ENCODE results near the gene NLGN2. TPM values are rescaled to one million over a fixed set of nuclear protein-coding genes. Genes with fewer than 3 reads are reported as not detected.

Gene NLGN2
- polyA plus RNA-seq, 4 donors = 0.22 to 6.1 (median 2.6) TPM

DNA sequence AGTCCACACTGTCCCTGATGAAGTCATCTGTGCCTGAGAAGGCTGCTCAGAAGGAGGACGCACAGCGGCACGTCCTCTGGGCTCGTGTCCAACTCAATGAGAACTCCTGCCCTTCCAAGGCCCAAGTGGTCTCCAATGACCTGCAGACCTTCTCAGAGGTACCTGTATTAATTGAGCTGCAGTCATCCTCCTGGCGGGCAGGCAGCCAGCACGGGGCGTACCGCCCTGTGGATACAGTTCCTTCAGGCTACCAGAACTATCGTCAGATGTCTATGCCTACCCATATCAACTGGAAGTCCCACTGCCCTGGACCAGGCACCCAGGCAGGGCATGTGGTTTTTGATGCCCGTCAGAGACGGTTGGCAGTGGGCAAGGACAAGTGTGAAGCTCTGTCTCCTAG lies 24.7 kb downstream of the NLGN2 start:
- H3K4me3 ChIP-seq (ENCODE audit: low read depth in 1 of 3, low read length in 3 of 3) = no peak overlapping the region
- 90 to 95% (median 94%) methylated on average over 11 of the region's 11 CpGs for WGBS, 3 donors
- FAIRE-seq = no peak

GRCh38 chr17:7435676-7436555 lies 28.3 kb downstream of the NLGN2 start:
- Histone ChIP-seq H3K4me3 (ENCODE audit: low read depth in 1 of 3, low read length in 3 of 3) (peak overlapping the region; percentile 64 to 71 (median 65)), H3K4me1 (ENCODE audit: control insufficient read depth in 3 of 3, insufficient read depth in 2 of 3, low read depth in 1 of 3, low read length in 2 of 3) (peaks cover 0 to 41% (median 4%) of the 10 kb centered on the region in 3 donors), H3K27ac (ENCODE audit: low read depth in 1 of 3, low read length in 2 of 3) (peak overlapping the region; percentile 79 to 93 (median 80)), H3K36me3 (ENCODE audit: control insufficient read depth in 3 of 3, insufficient read depth in 2 of 3, low read depth in 1 of 3, low read length in 3 of 3) (peaks cover 0 to 2% (median 0%) of the 10 kb centered on the region in 3 donors), H3K9me3 (ENCODE audit: control insufficient read depth in 2 of 2, insufficient read depth in 1 of 2, low read depth in 1 of 2, low read length in 1 of 2) (no peaks in the 10 kb centered on the region), H3K27me3 (ENCODE audit: control insufficient read depth in 3 of 3, insufficient read depth in 3 of 3, low read length in 3 of 3) (peaks cover 3 to 50% (median 6%) of the 10 kb centered on the region in 3 donors)
- DNase-seq (peak; percentile 67 to 81), FAIRE-seq (no peak)
- WGBS, 3 donors = 3 to 6% (median 6%) methylated on average over 47 to 49 of the region's 49 CpGs

More for the DNA sequence above, 24.7 kb downstream of the NLGN2 start:
- peaks cover 0 to 19% (median 0%) of the 10 kb centered on the region in 3 donors for H3K27me3 ChIP-seq (ENCODE audit: control insufficient read depth in 3 of 3, insufficient read depth in 3 of 3, low read length in 3 of 3)
- H3K4me1 ChIP-seq (ENCODE audit: control insufficient read depth in 3 of 3, insufficient read depth in 2 of 3, low read depth in 1 of 3, low read length in 2 of 3) = peaks cover 0 to 11% (median 0%) of the 10 kb centered on the region in 3 donors
- no peak for DNase-seq
- no peaks in the 10 kb centered on the region for H3K36me3 ChIP-seq (ENCODE audit: control insufficient read depth in 3 of 3, insufficient read depth in 2 of 3, low read depth in 1 of 3, low read length in 3 of 3)
- H3K27ac ChIP-seq (ENCODE audit: low read depth in 1 of 3, low read length in 2 of 3) = no peak overlapping the region
- H3K9me3 ChIP-seq (ENCODE audit: control insufficient read depth in 2 of 2, insufficient read depth in 1 of 2, low read depth in 1 of 2, low read length in 1 of 2) = no peaks in the 10 kb centered on the region

DNA sequence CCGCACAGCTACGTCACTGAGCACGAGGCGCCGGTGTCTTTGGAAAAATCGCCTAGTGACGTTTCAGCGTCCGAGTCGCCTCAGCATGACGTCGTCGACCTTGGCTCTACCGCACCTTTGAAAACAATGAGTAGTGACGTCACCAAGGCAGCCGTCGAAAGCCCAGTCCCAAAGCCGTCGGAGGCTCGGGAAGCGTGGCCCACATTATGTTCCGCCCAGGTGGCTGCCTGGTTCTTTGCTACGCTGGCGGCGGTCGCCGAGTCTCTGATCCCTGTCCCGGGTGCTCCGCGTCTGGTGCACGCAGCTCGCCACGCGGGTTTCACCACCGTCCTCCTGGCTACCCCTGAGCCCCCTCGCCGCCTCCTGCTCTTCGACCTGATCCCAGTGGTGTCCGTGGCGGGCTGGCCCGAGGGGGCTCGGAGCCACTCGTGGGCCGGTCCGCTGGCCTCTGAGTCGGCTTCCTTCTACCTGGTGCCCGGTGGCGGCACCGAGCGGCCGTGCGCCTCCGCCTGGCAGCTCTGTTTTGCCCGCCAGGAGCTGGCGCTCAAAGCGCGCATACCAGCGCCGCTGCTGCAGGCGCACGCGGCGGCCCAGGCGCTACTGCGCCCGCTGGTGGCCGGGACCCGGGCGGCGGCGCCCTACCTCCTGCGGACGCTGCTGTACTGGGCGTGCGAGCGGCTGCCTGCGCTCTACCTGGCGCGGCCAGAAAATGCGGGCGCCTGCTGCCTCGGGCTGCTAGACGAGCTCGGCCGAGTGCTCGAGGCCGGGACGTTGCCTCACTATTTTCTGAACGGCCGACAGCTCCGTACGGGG lies 29.1 kb downstream of the NLGN2 start:
- H3K27me3 ChIP-seq (ENCODE audit: control insufficient read depth in 3 of 3, insufficient read depth in 3 of 3, low read length in 3 of 3) = peaks cover 3 to 58% (median 6%) of the 10 kb centered on the region in 3 donors
- peak overlapping the region; percentile 79 to 93 (median 83) for H3K27ac ChIP-seq (ENCODE audit: low read depth in 1 of 3, low read length in 2 of 3)
- peak overlapping the region in 2 of 3 donors; percentile 64 to 71 for H3K4me3 ChIP-seq (ENCODE audit: low read depth in 1 of 3, low read length in 3 of 3)
- WGBS, 3 donors = 4 to 7% (median 6%) methylated on average over 87 to 92 of the region's 92 CpGs
- H3K36me3 ChIP-seq (ENCODE audit: control insufficient read depth in 3 of 3, insufficient read depth in 2 of 3, low read depth in 1 of 3, low read length in 3 of 3) = peaks cover 0 to 2% (median 0%) of the 10 kb centered on the region in 3 donors
- peak; percentile 85 to 94 for DNase-seq
- no peak for FAIRE-seq
- H3K9me3 ChIP-seq (ENCODE audit: control insufficient read depth in 2 of 2, insufficient read depth in 1 of 2, low read depth in 1 of 2, low read length in 1 of 2) = no peaks in the 10 kb centered on the region
- H3K4me1 ChIP-seq (ENCODE audit: control insufficient read depth in 3 of 3, insufficient read depth in 2 of 3, low read depth in 1 of 3, low read length in 2 of 3) = peaks cover 0 to 41% (median 4%) of the 10 kb centered on the region in 3 donors

DNA sequence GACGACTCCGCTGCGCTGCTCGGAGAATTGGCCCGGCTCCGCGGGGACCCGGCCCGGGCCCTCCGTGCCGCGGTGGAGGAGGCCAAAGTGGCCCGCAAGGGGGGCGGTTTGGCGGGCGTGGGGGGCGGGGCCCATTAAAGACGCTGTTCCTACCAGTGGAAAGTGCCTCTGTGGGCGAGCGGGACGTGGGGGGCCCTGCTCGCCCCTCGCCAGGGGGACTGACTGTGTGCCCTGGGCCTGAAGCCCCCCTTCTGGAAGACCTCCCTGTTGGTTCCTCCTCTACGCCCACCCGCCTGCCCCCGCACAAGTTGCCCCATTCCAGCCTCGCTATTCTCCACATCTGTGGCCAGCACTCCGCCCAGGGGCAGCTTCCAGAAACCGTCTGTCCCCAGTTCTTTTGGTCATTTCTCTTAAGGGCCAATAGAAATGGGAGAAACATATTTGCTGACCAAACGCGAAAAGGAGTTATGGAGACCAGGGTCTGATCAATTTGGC lies 29.8 kb downstream of the NLGN2 start:
- no peaks in the 10 kb centered on the region for H3K9me3 ChIP-seq (ENCODE audit: control insufficient read depth in 2 of 2, insufficient read depth in 1 of 2, low read depth in 1 of 2, low read length in 1 of 2)
- peaks cover 3 to 65% (median 6%) of the 10 kb centered on the region in 3 donors for H3K27me3 ChIP-seq (ENCODE audit: control insufficient read depth in 3 of 3, insufficient read depth in 3 of 3, low read length in 3 of 3)
- H3K27ac ChIP-seq (ENCODE audit: low read depth in 1 of 3, low read length in 2 of 3) = no peak overlapping the region
- H3K36me3 ChIP-seq (ENCODE audit: control insufficient read depth in 3 of 3, insufficient read depth in 2 of 3, low read depth in 1 of 3, low read length in 3 of 3) = peaks cover 0 to 2% (median 0%) of the 10 kb centered on the region in 3 donors
- 32 to 42% (median 34%) methylated on average over 22 to 31 of the region's 31 CpGs for WGBS, 3 donors
- FAIRE-seq (no peak), DNase-seq (no peak)
- H3K4me3 ChIP-seq (ENCODE audit: low read depth in 1 of 3, low read length in 3 of 3) = peak overlapping the region in 2 of 3 donors; percentile 28 to 71
- peaks cover 0 to 41% (median 4%) of the 10 kb centered on the region in 3 donors for H3K4me1 ChIP-seq (ENCODE audit: control insufficient read depth in 3 of 3, insufficient read depth in 2 of 3, low read depth in 1 of 3, low read length in 2 of 3)

DNA sequence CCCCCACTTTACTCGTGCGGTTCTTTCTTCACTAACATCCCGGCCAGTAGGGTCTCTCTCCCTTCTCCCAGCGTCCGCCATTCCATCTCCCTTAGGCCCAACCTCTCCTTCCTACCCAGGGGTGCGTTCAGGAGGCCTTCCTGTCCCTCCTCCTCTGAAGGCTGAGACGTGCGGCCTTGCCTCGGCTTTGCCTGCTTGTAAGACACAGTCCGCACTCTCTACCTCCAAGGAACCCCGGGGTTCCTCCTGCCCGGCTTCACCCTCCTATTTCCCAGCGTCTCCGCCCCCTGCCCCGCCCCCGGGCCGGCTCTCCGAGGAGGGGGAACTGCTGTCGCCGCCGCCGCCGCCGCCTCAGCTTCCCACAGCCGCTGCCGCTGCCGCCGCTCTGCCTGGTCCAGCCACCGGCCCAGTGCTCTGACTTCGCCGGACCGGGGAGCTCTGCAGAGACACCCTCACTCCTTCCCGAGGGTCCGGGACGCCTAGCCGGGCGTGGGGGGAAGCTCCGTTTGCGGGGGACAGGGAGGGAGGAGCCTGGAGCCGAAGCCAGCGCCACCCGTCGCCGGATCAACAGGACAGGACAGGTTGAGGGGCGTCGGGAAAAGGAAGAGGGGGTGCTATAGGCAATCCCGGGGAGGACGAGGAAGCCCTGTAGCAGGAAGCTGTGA lies 30.4 kb downstream of the NLGN2 start:
- peaks cover 3 to 72% (median 10%) of the 10 kb centered on the region in 3 donors for H3K27me3 ChIP-seq (ENCODE audit: control insufficient read depth in 3 of 3, insufficient read depth in 3 of 3, low read length in 3 of 3)
- DNase-seq (peak; percentile 40 to 71), FAIRE-seq (no peak)
- whole genome bisulfite sequencing, 3 donors = 14 to 17% (median 15%) methylated on average over 42 to 48 of the region's 48 CpGs
- peaks cover 0 to 2% (median 0%) of the 10 kb centered on the region in 3 donors for H3K36me3 ChIP-seq (ENCODE audit: control insufficient read depth in 3 of 3, insufficient read depth in 2 of 3, low read depth in 1 of 3, low read length in 3 of 3)
- H3K4me3 ChIP-seq (ENCODE audit: low read depth in 1 of 3, low read length in 3 of 3) = peak overlapping the region in 2 of 3 donors; percentile 28 to 31
- no peak overlapping the region for H3K27ac ChIP-seq (ENCODE audit: low read depth in 1 of 3, low read length in 2 of 3)
- H3K4me1 ChIP-seq (ENCODE audit: control insufficient read depth in 3 of 3, insufficient read depth in 2 of 3, low read depth in 1 of 3, low read length in 2 of 3) = peaks cover 0 to 41% (median 4%) of the 10 kb centered on the region in 3 donors
- no peaks in the 10 kb centered on the region for H3K9me3 ChIP-seq (ENCODE audit: control insufficient read depth in 2 of 2, insufficient read depth in 1 of 2, low read depth in 1 of 2, low read length in 1 of 2)

GRCh38 chr17:7438656-7439460 lies 31.2 kb downstream of the NLGN2 start:
- Histone ChIP-seq H3K27me3 (ENCODE audit: control insufficient read depth in 3 of 3, insufficient read depth in 3 of 3, low read length in 3 of 3) (peaks cover 3 to 79% (median 10%) of the 10 kb centered on the region in 3 donors), H3K4me3 (ENCODE audit: low read depth in 1 of 3, low read length in 3 of 3) (peak overlapping the region in 1 of 3 donors; percentile 28)
- 43 to 50% (median 45%) methylated on average over 11 of the region's 11 CpGs for WGBS, 3 donors

GRCh38 chr17:7439462-7440112 lies 31.9 kb downstream of the NLGN2 start, which contains the start of gene FGF11:
Gene FGF11, plus strand, starts transcription at chr17:7439512. Its CDS starts 109 bp downstream, at chr17:7439621.
- Histone ChIP-seq H3K9me3 (ENCODE audit: control insufficient read depth in 2 of 2, insufficient read depth in 1 of 2, low read depth in 1 of 2, low read length in 1 of 2) (no peaks in the 10 kb centered on the region), H3K36me3 (ENCODE audit: control insufficient read depth in 3 of 3, insufficient read depth in 2 of 3, low read depth in 1 of 3, low read length in 3 of 3) (peaks cover 0 to 2% (median 0%) of the 10 kb centered on the region in 3 donors), H3K4me3 (ENCODE audit: low read depth in 1 of 3, low read length in 3 of 3) (peak within 1 kb of the TSS in 2 of 3 donors; percentile 33 to 38), H3K4me1 (ENCODE audit: control insufficient read depth in 3 of 3, insufficient read depth in 2 of 3, low read depth in 1 of 3, low read length in 2 of 3) (peaks cover 0 to 41% (median 4%) of the 10 kb centered on the region in 3 donors), H3K27me3 (ENCODE audit: control insufficient read depth in 3 of 3, insufficient read depth in 3 of 3, low read length in 3 of 3) (peaks cover 3 to 81% (median 10%) of the 10 kb centered on the region in 3 donors), H3K27ac (ENCODE audit: low read depth in 1 of 3, low read length in 2 of 3) (no peak within 1 kb of the TSS)
- 2 to 4% (median 3%) methylated on average over 46 to 50 of the region's 50 CpGs for WGBS, 3 donors
- DNase-seq (peak in 1 of 2 donors; percentile 50), FAIRE-seq (no peak)

More at GRCh38 chr17:7438656-7439460, 31.2 kb downstream of the NLGN2 start:
- Histone ChIP-seq H3K4me1 (ENCODE audit: control insufficient read depth in 3 of 3, insufficient read depth in 2 of 3, low read depth in 1 of 3, low read length in 2 of 3) (peaks cover 0 to 41% (median 4%) of the 10 kb centered on the region in 3 donors), H3K36me3 (ENCODE audit: control insufficient read depth in 3 of 3, insufficient read depth in 2 of 3, low read depth in 1 of 3, low read length in 3 of 3) (peaks cover 0 to 2% (median 0%) of the 10 kb centered on the region in 3 donors), H3K9me3 (ENCODE audit: control insufficient read depth in 2 of 2, insufficient read depth in 1 of 2, low read depth in 1 of 2, low read length in 1 of 2) (no peaks in the 10 kb centered on the region), H3K27ac (ENCODE audit: low read depth in 1 of 3, low read length in 2 of 3) (no peak overlapping the region)
- no peak for DNase-seq
- no peak for FAIRE-seq
